Measurements from ENCODE around the gene ZNF708.
"Not testable (repeated sequence)": the region's sequence is repeated elsewhere in the genome, so short reads cannot be mapped to it uniquely, and the experiment has no call there.

ZNF708 gene

DNA sequence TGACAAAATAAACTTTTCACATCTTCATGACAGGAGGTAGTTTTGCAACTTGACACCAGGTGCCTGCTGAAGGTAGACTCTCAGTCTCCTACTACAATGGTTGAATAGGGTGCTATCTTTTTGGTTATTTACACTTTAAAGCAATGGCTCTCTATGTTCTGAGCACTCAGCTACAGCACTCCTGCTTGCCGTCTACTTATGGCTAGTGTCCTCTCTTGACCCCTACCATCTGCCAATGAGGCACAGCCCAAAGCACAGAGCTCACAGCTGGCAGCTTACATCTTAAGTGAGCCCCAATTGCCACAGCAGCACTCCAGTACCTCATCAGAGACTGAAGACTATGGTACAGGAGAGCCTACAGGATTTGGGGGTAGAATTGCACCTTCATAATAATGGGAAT, 11.4 kb downstream of the ZNF708 start:
- H3K9ac ChIP-seq (ENCODE audit: low read depth, low read length), result no peak overlapping the region
- no peak overlapping the region for H3K4me3 ChIP-seq (ENCODE audit: low read depth, low read length)
- no peaks in the 10 kb centered on the region for H3K36me3 ChIP-seq (ENCODE audit: control insufficient read depth, insufficient read depth, low read length)
- peaks cover 9% of the 10 kb centered on the region for H3K4me1 ChIP-seq (ENCODE audit: control insufficient read depth, insufficient read depth, low read length)
- H3K9me3 ChIP-seq (ENCODE audit: control insufficient read depth, insufficient read depth, low read length), result no peaks in the 10 kb centered on the region
- H3K27me3 ChIP-seq (ENCODE audit: control insufficient read depth, insufficient read depth, low read length), result no peaks in the 10 kb centered on the region

DNA sequence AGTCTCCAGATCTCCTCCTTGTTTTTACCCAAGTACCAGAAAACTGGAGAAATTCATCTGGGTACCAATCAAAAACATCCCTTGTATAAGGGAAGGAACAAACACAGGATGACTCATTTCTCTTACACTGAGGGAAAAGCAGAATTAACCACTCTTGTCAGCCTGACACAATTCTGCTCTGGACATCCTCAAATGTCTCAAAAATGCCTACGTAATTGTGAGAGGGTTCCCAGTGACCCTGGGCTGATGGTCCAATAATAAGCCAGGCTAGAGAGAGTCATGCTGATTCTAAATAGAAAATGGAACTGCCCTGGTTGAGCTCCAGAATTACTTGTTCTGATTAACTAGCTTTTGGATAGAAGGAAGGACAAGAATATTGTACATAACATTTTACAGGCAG, 14.5 kb downstream of the ZNF708 start:
- no peak overlapping the region for H3K9ac ChIP-seq (ENCODE audit: low read depth, low read length)
- peaks cover 9% of the 10 kb centered on the region for H3K4me1 ChIP-seq (ENCODE audit: control insufficient read depth, insufficient read depth, low read length)
- no peaks in the 10 kb centered on the region for H3K36me3 ChIP-seq (ENCODE audit: control insufficient read depth, insufficient read depth, low read length)
- H3K27me3 ChIP-seq (ENCODE audit: control insufficient read depth, insufficient read depth, low read length), result no peaks in the 10 kb centered on the region
- H3K4me3 ChIP-seq (ENCODE audit: low read depth, low read length), result no peak overlapping the region
- H3K9me3 ChIP-seq (ENCODE audit: control insufficient read depth, insufficient read depth, low read length), result no peaks in the 10 kb centered on the region

DNA sequence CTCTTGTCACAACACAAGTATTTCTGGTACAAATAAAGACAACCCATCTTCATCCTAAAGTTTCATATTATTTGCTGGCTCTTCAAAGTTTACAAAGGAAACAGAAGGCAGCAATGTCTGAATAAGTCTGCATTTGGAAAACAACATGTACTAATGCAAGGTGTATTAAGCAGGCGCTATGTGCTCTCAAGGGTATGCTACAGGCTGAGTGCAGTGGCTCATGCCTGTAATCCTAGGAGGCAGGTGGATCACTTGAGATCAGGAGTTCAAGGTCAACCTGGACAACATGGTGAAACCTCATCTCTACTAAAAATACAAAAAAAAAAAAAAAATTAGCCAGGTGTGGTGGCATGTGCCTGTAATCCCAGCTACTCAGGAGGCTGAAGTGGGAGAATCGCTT, 16.4 kb downstream of the ZNF708 start:
- H3K9ac ChIP-seq (ENCODE audit: low read depth, low read length); H3K36me3 ChIP-seq (ENCODE audit: control insufficient read depth, insufficient read depth, low read length); H3K4me3 ChIP-seq (ENCODE audit: low read depth, low read length); H3K27me3 ChIP-seq (ENCODE audit: control insufficient read depth, insufficient read depth, low read length); H3K4me1 ChIP-seq (ENCODE audit: control insufficient read depth, insufficient read depth, low read length); H3K9me3 ChIP-seq (ENCODE audit: control insufficient read depth, insufficient read depth, low read length): not testable (repeated sequence)

DNA sequence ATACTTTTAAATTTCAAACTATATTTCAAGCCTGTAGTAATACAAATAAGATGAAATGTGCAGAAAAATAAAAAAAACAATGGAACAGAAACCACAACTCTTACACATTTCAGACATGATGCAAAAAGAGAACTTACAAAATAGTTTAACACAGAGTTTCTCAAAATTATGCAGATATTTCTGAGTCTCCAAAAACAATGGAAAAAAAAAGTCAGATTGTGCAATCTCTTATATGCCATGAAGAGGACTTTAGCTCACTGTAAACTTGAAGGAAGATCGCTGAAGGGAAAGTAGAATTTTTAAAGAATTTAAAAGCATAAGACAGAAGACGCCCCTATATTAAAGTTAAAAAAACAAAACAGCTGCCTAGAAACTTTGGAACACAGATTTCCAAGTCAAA, 20.4 kb downstream of the ZNF708 start:
- H3K36me3 ChIP-seq (ENCODE audit: control insufficient read depth, insufficient read depth, low read length), result no peaks in the 10 kb centered on the region
- H3K4me1 ChIP-seq (ENCODE audit: control insufficient read depth, insufficient read depth, low read length), result no peaks in the 10 kb centered on the region
- no peaks in the 10 kb centered on the region for H3K27me3 ChIP-seq (ENCODE audit: control insufficient read depth, insufficient read depth, low read length)
- H3K4me3 ChIP-seq (ENCODE audit: low read depth, low read length), result no peak overlapping the region
- H3K9ac ChIP-seq (ENCODE audit: low read depth, low read length), result no peak overlapping the region
- H3K9me3 ChIP-seq (ENCODE audit: control insufficient read depth, insufficient read depth, low read length), result no peaks in the 10 kb centered on the region

DNA sequence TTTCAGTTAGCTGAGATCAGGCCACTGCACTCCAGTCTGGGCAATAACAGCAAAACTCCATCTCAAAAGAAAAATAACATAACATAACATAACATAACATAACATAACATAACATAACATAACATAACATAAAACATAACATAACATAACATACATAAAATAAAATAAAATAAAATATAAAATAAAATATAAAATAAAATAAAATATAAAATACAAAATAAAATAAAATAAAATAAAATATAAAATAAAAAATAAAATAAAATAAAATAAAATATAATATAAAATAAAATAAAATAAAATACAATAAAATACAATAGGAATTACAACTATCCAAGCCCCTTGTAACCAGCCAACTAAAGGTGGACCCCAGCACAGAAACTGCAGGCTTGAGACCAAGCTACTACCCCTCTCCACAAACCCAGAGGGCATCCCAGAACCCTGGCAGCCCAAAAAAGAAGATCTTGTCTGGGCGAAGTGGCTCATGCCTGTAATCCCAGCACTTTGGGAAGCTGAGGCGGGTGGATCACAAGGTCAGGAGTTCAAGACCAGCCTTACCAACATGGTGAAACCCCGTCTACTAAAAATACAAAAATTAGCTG, 22.2 kb downstream of the ZNF708 start:
- H3K9me3 ChIP-seq (ENCODE audit: control insufficient read depth, insufficient read depth, low read length); H3K4me1 ChIP-seq (ENCODE audit: control insufficient read depth, insufficient read depth, low read length); H3K36me3 ChIP-seq (ENCODE audit: control insufficient read depth, insufficient read depth, low read length); H3K4me3 ChIP-seq (ENCODE audit: low read depth, low read length); H3K9ac ChIP-seq (ENCODE audit: low read depth, low read length); H3K27me3 ChIP-seq (ENCODE audit: control insufficient read depth, insufficient read depth, low read length): not testable (repeated sequence)

DNA sequence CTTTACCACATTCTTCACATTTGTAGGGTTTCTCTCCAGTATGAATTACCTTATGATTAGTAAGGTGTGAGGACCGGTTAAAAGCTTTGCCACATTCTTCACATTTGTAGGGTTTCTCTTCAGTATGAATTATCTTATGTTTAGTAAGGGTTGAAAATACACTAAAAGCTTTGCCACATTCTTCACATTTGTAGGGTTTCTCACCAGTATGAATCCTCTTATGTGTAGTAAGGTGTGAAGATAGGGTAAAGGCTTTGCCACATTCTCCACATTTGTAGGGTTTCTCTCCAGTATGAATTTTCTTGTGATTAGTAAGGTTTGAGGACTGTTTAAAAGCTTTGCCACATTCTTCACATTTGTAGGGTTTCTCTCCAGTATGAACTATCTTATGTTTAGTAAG, 35.4 kb downstream of the ZNF708 start:
- not testable (repeated sequence) for H3K4me3 ChIP-seq (ENCODE audit: low read depth, low read length); H3K27me3 ChIP-seq (ENCODE audit: control insufficient read depth, insufficient read depth, low read length); H3K9ac ChIP-seq (ENCODE audit: low read depth, low read length); H3K36me3 ChIP-seq (ENCODE audit: control insufficient read depth, insufficient read depth, low read length); H3K4me1 ChIP-seq (ENCODE audit: control insufficient read depth, insufficient read depth, low read length); H3K9me3 ChIP-seq (ENCODE audit: control insufficient read depth, insufficient read depth, low read length)

DNA sequence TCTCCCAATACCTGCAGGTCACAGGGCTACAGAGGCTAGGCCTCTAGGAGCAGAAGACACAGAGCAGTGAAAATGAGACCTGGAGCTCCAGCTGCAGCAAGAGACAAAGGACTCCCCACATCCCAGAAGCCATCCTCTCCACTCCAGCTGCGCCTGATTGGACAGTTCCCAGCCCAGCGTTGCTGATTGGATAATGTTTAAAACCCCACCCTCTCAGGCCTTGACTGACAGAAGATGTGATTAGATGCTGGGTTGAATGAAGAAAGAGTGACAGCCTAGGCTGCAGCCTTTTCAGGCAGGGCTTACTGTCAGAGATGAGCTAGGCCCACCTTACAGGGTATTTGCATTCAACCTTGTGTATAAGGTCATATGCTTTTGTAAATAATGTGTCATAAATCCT, 59.4 kb downstream of the ZNF708 start:
- H3K27me3 ChIP-seq (ENCODE audit: control insufficient read depth, insufficient read depth, low read length), result no peaks in the 10 kb centered on the region
- no peaks in the 10 kb centered on the region for H3K4me1 ChIP-seq (ENCODE audit: control insufficient read depth, insufficient read depth, low read length)
- H3K9me3 ChIP-seq (ENCODE audit: control insufficient read depth, insufficient read depth, low read length), result no peaks in the 10 kb centered on the region
- H3K4me3 ChIP-seq (ENCODE audit: low read depth, low read length), result no peak overlapping the region
- no peaks in the 10 kb centered on the region for H3K36me3 ChIP-seq (ENCODE audit: control insufficient read depth, insufficient read depth, low read length)
- H3K9ac ChIP-seq (ENCODE audit: low read depth, low read length), result no peak overlapping the region

DNA sequence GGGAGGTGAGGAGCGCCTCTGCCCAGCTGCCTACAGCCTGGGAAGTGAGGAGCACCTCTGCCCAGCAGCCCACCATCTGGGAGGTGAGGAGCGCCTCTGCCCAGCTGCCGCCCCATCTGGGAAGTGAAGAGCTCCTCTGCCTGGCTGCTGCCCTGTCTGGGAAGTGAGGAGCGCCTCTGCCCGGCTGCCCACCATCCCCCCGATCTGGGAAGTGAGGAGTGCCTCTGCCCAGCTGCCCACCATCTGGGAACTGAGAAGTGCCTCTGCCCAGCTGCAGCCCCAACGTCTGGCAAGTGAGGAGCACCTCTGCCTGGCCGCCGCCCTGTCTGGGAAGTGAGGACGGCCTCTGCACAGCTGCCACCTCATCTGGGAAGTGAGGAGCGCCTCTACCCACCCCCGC, 64.3 kb downstream of the ZNF708 start:
- no peaks in the 10 kb centered on the region for H3K36me3 ChIP-seq (ENCODE audit: control insufficient read depth, insufficient read depth, low read length)
- H3K9ac ChIP-seq (ENCODE audit: low read depth, low read length), result no peak overlapping the region
- H3K27me3 ChIP-seq (ENCODE audit: control insufficient read depth, insufficient read depth, low read length), result no peaks in the 10 kb centered on the region
- H3K4me1 ChIP-seq (ENCODE audit: control insufficient read depth, insufficient read depth, low read length), result no peaks in the 10 kb centered on the region
- H3K9me3 ChIP-seq (ENCODE audit: control insufficient read depth, insufficient read depth, low read length), result no peaks in the 10 kb centered on the region
- H3K4me3 ChIP-seq (ENCODE audit: low read depth, low read length), result no peak overlapping the region

DNA sequence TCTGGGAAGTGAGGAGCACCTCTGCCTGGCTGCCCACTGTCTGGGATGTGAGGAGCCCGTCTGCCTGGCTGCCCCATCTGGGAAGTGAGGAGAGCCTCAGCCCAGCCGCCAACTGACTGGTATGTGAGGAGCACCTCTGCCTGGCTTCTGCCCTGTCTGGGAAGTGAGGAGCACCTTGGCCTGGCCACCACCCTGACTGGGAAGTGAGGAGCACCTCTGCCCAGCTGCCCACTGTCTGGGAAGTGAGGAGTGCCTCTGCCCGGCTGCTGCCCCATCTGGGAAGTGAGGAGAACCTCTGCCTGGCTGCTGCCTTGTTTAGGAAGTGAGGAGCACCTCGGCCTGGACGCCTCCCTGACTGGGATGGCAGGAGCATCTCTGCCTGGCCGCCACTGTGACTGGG, 64.8 kb downstream of the ZNF708 start:
- H3K27me3 ChIP-seq (ENCODE audit: control insufficient read depth, insufficient read depth, low read length), result no peaks in the 10 kb centered on the region
- no peak overlapping the region for H3K9ac ChIP-seq (ENCODE audit: low read depth, low read length)
- peaks cover 2% of the 10 kb centered on the region for H3K36me3 ChIP-seq (ENCODE audit: control insufficient read depth, insufficient read depth, low read length)
- no peak overlapping the region for H3K4me3 ChIP-seq (ENCODE audit: low read depth, low read length)
- H3K9me3 ChIP-seq (ENCODE audit: control insufficient read depth, insufficient read depth, low read length), result no peaks in the 10 kb centered on the region
- H3K4me1 ChIP-seq (ENCODE audit: control insufficient read depth, insufficient read depth, low read length), result no peaks in the 10 kb centered on the region

DNA sequence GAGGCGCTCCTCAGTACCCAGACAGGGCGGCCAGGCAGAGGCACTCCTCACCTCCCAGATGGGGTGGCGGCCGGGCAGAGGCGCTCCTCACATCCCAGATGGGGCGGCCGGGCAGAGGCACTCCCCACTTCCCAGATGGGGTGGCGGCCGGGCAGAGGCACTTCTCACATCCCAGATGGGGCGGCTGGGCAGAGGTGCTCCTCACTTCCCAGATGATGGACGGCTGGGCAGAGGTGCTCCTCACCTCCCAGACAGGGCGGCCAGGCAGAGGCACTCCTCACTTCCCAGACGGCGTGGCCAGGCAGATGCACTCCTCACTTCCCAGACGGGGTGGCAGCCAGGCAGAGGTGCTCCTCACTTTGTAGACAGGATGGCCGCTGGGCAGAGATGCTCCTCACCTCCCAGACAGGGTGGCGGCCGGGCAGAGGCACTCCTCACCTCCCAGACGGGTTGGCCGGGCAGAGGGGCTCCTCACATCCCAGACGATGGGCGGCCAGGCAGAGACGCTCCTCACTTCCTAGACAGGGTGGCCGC, 68.3 kb downstream of the ZNF708 start:
- H3K36me3 ChIP-seq (ENCODE audit: control insufficient read depth, insufficient read depth, low read length); H3K9me3 ChIP-seq (ENCODE audit: control insufficient read depth, insufficient read depth, low read length); H3K27me3 ChIP-seq (ENCODE audit: control insufficient read depth, insufficient read depth, low read length); H3K4me1 ChIP-seq (ENCODE audit: control insufficient read depth, insufficient read depth, low read length); H3K9ac ChIP-seq (ENCODE audit: low read depth, low read length); H3K4me3 ChIP-seq (ENCODE audit: low read depth, low read length): not testable (repeated sequence)

DNA sequence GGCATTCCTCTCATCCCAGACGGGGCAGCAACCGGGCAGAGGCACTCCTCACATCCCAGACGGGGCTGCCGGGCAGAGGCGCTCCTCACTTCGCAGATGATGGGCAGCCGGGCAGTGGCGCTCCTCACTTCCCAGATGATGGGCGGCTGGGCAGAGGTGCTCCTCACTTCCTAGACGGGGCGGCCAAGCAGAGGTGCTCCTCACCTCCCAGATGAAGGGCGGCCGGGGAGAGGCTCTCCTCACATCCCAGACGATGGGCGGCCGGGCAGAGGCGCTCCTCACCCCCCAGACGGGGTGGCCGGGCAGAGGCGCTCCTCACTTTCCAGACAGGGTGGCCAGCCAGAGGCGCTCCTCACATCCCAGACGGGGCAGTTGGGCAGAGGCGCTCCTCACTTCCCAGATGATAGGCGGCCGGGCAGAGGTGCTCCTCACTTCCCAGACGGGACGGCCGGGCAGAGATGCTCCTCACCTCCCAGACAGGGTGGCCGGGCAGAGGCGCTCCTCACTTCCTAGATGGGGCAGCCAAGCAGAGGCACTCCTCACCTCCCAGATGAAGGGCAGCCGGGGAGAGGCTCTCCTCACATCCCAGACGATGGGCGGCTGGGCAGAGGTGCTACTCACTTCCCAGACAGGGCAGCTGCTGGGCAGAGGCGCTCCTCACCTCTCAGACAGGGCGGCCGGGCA, 68.9 kb downstream of the ZNF708 start:
- H3K4me1 ChIP-seq (ENCODE audit: control insufficient read depth, insufficient read depth, low read length), result no peaks in the 10 kb centered on the region
- no peaks in the 10 kb centered on the region for H3K27me3 ChIP-seq (ENCODE audit: control insufficient read depth, insufficient read depth, low read length)
- no peaks in the 10 kb centered on the region for H3K9me3 ChIP-seq (ENCODE audit: control insufficient read depth, insufficient read depth, low read length)

DNA sequence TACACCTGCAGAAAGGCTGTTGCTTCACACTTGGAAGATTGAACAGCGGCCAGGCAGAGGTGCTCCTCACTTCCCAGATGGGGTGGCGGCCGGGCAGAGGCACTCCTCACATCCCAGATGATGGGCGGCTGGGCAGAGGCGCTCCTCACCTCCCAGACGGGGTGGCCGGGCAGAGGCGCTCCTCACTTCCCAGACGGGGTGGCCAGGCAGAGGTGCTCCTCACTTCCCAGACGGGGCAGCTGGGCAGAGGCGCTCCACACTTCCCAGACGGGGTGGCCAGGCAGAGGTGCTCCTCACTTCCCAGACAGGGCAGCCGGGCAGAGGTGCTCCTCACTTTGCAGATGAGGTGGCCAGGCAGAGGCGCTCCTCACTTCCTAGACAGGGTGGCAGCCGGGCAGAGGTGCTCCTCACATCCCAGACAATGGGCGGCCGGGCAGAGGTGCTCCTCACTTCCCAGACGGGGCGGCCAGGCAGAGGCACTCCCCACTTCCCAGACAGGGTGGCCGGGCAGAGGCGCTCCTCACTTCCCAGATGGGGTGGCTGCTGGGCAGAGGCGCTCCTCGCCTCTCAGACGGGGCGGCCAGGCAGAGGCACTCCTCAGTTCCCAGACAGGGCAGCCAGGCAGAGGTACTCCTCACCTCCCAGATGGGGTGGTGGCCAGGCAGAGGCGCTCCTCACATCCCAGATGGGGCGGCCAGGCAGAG, 69.6 kb downstream of the ZNF708 start:
- not testable (repeated sequence) for H3K4me1 ChIP-seq (ENCODE audit: control insufficient read depth, insufficient read depth, low read length); H3K4me3 ChIP-seq (ENCODE audit: low read depth, low read length); H3K36me3 ChIP-seq (ENCODE audit: control insufficient read depth, insufficient read depth, low read length); H3K9ac ChIP-seq (ENCODE audit: low read depth, low read length); H3K27me3 ChIP-seq (ENCODE audit: control insufficient read depth, insufficient read depth, low read length); H3K9me3 ChIP-seq (ENCODE audit: control insufficient read depth, insufficient read depth, low read length)

More for the DNA sequence above, 68.9 kb downstream of the ZNF708 start:
- Histone ChIP-seq H3K36me3 (ENCODE audit: control insufficient read depth, insufficient read depth, low read length) (peaks cover 2% of the 10 kb centered on the region), H3K9ac (ENCODE audit: low read depth, low read length) (no peak overlapping the region), H3K4me3 (ENCODE audit: low read depth, low read length) (no peak overlapping the region)
